ENCODE measurements around the gene GLT6D1.
"Not testable (repeated sequence)": the region's sequence is repeated elsewhere in the genome, so short reads cannot be mapped to it uniquely, and the experiment has no call there.

GLT6D1 gene

DNA sequence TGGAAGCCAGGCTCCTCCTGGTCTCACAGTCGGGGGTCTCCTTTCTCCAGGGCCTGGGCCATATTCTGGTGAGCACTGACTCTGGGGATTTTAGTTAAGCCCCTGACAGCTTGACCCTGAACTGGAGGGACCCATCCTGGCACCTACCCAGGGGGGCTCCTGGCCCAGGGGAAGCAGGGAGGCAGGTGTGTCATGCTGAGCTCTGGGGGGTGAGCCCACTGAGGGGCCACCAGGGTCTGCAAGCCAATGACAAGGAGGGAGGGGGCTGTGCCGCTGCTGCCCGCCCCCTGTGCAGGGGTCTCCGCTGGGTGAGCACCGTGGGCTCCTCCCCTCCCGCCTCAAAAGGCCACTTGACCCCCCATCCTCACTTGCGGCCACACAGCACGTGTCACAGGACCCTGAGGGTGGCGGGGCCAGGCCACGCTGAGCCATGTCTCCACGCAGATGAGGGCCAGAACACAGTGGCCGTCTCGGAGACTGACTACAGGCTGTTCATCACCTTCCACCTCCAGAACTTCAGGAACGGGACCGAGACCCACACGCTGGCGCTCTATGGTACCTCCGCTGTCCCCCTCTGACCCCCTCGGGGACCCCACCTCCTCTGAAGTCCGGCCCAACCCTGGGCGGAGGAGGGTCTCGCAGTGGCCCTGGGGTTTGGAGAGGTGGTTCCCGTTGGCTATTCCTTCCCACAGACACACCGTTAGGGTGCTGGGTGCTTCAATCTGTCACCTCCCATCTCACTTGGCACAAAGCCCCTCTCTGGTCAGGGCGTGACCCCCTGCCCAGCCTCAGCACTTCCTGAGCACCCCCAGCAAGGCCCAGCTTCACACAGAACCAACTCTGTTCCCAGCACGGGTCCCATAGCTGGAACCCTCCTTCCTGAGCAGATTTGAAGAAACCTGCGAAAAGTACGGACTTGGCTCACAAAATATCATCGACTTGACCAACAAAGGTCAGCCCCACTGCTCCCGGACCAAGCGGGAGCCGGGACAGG is 25.8 kb upstream of the GLT6D1 start:
- no peak for DNase-seq

DNA sequence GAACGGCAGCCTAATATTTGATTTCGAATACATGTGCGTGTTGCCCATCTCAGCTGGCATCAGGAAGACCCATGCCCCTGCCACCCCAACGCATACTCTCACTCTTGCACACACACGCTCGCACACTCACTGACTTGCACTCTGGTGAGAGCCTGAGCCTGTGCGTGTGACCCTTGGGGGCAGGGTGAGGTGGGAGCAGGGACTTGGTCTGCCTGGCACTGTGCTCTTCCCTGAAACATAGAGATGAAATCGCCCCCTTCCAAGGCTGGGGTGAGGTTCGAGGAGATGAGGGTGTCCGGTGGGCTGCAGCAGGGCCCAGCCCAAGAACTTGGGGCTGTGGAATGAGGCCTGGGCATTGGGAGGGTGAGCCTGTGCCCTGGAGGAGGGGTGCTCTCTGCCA is 24.9 kb upstream of the GLT6D1 start:
- no peak for DNase-seq

DNA sequence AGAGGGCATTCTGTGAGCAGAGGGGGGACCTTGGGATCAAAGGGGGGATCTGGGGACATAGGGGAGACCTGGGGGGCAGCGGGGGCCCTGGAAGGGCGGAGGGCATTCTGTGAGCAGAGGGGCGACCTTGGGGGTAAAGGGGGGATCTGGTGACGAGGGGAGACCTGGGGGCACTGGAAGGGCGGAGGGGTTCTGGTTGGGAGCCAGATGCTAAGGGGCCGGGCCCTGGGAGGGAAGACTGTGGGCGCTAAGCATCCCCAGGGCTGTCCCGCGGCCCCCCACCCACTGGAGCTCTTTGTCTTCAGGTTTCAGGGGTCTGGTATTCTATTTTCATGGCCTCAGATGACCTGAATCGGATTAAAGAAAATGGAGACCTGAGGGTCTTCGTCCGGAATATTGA is 24.5 kb upstream of the GLT6D1 start:
- DNase-seq = no peak

DNA sequence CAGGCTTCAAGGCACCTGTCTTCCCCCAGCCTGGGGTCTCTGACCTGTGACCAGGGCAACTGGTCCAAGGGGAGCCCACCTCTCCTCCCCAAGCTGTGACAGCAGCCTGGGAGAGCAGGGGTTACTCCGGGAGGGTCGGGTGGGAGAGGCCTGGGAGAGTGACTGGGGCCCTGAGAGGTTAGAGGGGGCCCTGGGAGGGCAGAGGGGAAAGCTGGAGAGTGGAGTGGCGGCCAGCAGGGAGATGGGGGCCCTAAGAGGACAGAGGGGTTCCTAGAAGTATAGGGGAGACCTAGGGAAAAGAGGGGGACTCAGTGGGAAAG is 24.1 kb upstream of the GLT6D1 start:
- no peak for DNase-seq

DNA sequence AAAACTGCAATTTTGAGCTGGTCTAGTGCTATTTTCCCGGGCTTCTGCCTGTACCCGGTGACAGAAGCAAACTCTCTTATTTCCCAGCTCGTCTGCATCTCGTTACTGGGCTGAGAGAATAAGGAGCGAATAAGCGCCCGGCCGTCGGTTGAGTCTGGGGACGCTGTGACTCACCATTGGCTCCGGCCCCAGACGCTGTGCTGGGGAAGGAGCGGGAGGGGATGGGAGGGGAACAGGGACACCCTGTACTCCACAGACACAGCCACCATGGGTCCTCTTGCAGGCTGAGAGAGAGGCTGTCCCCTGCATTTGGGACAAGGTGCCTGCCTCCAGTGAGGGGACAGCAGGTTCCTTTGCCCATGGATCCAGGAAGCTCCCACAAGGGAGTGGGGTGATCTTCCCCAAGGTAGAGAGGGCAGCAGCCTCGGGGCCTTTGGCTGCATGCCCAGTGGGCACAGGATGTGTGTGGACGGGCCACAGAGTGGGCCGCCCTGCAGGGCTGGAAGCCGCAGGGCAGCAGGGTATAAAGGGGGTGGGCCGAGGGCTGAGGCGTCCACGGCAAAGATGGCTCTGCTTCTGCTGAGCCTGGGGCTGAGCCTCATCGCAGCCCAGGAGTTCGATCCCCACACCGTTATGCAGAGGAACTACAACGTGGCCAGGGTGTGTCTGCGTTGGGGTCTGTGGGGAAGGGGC is 23.6 kb upstream of the GLT6D1 start, which contains the start of gene LCN9:
TSS of gene LCN9 (plus strand) at position 552 of the 693 bp plus-strand sequence. CDS start at position 565, 13 bp downstream.
- DNase-seq = no peak

DNA sequence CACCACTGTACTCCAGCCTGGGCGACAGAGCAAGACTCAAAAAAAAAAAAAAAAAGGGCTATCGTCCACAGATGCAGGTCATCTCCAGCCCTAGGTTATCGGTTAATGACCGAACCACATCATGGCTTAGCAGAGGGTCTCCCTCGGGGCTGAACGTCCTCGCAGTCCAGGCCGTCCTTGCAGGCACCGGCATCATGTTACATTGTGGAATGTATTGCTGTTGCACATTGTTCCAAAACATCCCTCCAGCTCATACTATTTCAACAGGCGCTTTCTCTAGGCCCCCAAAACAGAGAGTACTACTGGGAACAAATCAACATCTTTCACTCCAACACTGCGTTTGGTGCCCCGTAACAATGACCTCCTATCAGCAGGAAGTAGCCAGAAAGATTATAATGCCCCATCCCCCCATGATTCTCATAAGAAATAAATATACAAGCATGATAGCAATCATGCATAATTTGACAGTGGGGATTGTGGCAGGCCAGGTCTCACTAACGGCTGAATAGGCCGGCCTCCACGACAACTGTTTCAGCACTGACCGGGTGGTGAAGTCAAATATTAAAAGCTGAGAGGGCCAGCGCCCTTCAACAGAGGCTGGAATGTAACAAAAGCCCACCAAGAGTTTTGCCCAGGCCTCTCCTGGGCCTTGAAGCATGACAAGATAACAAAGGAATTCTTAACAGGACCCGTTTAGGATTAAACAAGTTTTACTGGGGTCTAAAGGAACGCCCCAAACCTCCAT is 22.6 kb upstream of the GLT6D1 start:
- no peak for DNase-seq

DNA sequence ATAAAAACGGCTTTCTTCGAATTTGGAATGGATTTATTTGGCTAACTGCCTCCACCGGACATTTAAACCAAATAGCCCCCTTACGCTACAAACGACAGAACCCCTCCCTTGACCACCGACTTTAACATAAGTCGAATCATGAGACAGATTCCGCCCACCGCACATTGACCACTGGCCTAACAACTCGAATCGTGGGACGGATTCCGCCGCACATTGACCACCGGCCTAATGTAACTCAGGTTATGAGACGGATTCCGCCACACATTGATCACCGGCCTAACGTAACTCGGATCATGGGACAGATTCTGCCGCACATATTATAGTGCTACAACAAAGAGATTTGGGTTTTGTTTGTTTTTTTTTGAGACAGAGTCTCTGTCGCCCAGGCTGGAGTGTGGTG is 21.1 kb upstream of the GLT6D1 start:
- DNase-seq = no peak

DNA sequence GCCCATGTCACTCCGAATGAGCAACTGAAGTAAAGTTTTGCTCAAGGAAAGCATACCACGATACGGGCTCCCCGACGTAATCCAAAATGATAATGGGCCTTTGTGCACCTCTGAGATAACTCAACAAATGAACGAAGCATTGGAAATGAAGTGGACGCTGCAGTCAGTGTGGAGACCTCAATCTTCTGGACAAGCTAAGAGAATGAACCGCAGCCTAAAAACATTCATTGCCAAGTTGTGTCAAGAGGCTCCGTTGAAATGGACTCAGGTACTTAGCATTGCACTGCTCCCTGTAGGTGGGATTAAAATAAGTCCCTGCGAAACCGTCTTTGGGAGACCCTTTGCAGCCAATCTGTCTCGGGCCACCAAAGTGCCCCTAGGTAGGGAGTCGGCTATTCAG is 19.9 kb upstream of the GLT6D1 start:
- DNase-seq = no peak

DNA sequence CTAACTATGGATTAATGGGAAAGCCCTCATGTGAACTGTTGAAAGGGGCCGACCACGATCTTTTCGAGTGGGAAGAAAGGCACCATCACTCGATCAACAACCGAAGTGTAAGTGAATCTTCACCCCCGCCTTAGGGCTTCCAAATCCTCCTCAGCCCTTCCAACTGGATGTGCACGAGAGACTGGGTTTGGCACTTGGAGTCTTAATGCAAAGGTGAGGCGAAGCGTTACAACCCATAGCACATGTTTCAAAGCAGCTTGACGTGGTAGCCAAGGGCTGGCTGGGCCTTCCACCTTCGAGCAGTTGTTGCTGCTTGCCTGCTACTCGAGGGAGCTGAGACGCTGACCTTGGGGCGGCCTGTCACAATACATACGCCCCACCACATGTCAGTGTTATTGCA is 18.1 kb upstream of the GLT6D1 start:
- DNase-seq = no peak

DNA sequence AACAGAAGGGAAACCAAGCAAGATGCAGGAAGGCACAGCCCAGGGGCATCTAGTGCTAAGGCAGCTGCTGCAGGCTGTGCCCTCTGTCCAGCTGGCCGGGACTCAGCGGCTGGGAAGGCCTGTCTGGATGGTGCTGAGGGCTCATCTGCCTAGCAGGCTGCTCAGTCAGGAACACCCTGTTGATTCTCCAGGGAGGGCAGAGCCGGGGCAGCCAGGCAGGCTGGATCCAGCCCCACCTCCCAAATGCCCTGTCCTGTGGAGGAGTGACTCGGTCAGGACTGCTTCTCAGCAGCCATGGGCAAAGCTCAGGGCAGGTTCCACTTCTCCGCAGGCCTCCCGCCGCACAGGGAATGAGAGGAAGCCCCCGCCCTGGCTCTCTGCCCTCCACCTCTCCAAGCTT is 16.0 kb upstream of the GLT6D1 start:
- DNase-seq = no peak

DNA sequence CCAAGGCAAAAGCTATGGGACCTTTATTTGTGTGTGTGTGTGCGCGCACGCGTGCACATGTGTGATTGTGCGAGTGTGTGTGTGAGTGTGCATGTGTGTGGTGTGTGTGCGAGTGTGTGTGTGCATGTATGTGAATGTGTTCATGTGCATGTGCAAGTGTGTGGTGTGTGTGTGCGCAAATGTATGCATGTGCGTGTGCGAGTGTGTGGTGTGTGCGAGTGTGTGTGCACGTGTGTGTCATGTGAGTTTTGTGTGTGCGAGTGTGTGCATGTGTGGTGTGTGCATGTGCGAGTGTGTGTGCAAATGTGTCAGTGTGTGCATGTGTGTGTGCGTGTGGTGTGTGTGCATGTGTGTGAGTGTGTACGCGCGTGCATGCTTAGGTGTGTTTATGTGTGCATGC is 11.1 kb upstream of the GLT6D1 start:
- DNase-seq = no peak

DNA sequence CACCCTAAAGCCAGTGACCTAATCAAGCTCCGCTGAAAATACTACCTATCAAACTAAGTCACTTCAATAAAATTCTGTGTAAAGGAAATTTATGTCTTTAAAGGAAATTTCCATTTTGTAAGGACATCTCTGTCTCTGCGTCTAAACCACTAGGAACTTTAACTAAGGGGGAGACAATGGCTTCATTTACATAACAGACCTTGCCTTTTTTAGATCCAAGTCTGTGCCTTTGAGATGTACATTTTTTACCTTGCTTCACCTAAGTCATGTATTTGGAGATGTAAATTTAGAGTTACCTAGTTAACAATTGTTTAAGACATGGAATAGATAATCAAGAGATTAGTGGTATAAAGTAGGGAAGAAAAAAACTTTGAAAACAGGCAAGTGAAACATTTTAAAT is 10.2 kb upstream of the GLT6D1 start:
- no peak for DNase-seq

DNA sequence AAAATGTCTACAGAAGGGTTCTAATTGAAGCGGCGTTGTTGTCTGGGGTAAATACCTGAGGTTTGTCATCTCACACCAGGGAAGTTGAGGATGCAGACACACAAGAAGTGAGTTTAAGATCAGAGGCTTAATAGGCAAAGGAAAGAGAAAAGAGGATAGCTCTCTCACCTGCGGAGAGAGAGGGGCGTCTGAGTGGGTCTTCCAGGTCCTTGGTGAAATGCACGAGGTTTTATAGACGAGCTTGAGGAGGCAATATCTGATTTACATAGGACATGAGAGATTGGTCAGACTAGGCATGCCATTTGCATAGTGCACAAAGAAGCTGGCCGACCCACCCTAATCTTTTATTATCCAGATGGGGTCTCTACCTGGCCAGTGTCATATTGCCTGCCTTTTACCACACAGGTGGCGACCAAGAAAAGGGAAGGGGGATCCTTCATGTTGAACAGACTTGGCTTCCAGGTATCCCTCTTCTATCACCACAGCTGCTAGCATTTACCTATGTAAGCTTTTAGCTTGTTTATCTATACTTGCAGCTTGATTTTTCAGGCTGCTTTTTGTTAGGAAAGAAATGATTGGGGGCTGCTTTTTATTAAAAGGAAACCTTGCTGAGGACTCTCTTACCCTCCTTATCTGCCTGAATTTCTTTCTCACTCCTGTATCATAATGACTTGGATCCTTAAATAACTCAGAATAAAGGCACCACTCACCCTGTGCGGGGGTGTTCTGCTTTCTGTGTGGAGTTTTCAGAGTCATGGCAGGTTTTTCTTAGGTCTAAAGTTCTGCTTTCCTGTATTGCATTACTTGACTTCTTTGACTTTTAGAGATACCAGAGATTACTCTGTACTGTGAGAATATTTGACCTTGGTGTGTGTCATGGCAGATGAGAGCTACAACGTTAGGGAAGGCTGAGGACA is 9.4 kb upstream of the GLT6D1 start:
- no peak for DNase-seq

DNA sequence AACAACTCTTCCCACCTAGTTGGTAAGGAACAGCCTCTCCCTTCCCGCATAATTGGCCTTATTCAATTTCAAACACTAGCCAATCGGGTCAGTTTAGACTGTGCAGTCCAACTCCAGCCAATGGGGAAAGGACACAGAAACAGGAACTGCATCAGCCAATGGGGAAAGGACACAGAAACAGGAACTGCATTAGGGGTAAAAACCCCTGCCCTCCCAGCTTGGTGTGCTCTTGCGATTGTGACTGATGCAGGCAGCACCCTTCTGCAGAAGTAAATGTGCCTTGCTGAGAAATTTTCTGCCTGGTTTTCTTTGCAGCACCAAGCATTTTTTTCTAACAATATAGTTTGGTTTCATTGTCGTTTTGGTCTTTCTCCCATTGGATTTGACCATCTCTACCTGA is 8.5 kb upstream of the GLT6D1 start:
- no peak for DNase-seq

DNA sequence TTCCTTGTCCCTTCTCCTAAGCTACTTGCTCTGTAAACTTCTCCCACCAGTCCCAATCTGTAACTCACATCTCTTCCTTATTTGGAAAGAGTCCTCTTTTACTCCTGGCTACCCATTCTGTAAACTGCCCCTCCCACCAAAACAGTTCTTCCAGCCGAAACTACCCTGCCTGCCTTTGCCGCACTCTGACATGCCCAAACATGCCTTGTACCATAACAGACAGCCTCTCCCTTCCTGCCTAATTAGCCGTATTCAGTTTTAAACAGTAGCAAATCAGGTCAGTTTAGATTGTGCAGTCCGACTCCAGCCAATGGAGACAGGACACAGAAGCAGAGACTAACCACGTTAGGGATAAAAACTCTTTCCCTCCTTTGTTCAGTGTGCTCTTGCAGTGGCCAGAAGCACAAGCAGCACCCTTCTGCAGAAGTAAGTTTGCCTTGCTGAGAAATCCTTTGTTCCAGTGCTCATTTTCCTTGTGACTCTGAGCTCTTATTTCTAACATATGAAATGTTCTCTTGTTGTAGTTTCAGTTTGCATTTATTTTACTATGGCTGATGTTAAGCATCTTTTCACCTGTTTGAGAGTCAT is 5.4 kb upstream of the GLT6D1 start:
- DNase-seq = no peak

DNA sequence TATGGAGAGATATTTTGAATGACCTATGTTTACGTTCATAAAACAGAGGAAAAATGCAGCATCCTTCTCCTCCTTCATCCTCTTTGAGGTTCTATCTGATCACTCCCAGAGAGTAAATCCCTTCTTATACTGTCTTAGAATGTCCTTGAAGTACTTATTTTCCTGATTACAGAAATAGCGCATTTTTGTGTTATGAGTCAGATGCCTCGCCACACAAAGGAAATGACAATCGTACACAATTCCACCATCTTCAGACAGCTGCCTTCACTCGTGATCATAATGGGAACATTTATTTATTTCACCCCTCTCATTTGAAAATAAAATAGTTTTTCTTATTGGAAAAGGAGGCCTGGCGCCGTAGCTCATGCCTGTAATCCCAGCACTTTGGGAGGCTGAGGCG is 2.4 kb upstream of the GLT6D1 start:
- DNase-seq = no peak

DNA sequence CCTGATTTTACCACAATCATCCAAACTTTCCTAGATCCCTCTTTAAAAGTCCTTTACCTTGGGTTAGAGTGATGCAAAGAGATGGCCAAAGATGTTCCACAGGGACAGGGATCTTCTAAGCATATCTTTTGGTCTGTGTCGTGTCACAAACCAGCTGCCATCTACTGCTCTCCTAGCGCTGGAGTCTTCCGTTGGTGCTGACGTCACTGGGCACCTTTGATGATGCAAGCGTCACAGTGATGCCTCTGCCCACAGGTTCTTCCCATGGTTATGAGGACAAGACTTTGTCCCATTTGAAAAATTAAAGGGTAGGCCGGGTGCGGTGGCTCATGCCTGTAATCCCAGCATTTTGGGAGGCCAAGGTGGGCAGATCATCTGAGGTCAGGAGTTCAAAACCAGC is 1.7 kb upstream of the GLT6D1 start:
- no peak for DNase-seq

DNA sequence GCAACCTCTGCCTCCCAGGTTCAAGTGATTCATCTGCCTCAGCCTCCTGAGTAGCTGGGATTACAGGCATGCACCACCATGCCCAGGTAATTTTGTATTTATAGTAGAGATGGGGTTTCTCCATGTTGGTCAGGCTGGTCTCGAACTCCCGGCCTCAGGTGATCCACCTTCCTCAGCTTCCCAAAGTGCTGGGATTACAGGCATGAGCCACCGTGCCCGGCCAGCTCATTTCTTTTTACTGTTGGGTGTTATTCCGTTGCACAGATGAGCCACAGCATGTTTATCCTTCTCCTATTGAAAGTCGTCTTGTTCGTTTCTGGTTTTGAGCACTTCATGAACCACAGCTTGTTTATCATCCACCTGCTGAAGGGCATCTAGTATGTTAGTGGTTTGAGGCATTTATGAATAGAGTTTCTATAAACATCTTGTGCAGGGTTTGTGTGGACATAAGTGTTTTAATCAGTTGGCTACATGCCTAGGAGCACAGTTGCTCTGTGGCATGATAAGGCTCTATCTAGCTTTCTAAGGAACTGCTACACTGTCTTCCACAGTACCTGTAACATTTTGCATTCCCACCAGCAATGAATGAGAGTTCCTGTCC is 2.3 kb downstream of the GLT6D1 start:
- not testable (repeated sequence) for DNase-seq

DNA sequence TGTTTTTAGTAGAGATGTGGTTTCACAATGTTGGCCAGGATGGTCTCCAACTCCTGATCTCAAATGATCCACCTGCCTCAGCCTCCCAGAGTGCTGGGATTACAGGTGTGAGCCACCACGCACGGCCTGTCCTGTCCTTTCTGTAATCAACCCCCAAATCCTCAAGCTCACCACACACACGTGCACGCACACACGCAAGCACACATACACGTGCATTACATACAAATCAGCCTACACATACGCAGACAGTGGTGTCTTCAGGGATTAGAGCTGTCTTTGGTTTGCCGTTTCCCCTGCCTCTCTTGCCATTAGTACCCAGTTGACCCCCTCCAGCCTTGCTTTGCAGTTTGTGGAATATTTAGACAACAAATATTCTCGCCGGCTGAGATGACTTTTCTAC is 6.5 kb downstream of the GLT6D1 start:
- no peak for DNase-seq

DNA sequence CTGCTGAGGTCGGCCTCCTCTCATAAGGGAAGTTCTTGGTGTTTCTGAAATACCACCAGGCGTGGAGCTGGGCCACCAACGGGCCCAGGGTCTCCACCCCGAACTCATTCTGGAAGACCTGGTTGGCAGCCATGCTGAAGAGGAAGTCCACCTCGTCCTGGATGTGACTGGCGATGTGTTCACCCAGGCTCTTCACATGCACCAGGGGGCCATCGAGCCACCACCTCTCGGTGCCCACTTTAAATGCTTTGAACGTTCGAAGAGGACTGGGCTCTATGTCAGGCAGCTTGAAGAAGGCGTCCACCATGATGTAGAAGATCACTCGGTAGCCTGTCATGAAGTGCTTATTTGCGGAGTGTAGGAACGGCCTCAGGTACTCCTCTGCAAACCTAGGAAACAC is 15.1 kb downstream of the GLT6D1 start:
- no peak for DNase-seq

DNA sequence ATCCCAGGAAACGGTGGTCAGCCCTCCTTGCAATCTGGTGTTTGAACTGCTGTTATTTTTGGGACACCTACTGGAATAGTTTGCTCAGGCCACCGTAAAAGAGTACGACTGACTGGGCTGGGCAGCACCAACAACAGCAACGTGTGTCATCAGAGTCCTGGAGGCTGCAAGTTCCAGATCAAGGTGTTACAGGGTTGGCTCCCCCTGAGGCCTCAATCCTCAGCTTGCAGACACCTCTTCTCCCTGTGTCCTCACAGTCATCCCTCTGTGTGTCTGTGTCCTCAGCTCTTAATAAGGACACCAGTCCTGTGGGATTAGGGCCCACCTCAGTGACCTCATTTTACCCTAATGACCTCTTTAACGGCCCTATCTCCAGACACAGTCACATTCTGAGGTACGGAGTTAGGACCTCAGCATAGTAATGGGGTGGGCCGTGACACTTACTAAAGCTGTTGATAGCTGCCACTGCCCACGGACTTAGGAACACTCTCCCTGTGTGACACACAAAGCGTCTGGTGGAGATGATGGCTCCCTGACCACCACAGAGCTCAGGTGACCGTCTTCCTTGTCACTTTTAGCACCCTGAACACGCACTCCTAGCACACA is 16.8 kb downstream of the GLT6D1 start:
- DNase-seq = no peak
